Measurements from ENCODE around the gene ZNF217.
"Not testable (repeated sequence)": the region's sequence is repeated elsewhere in the genome, so short reads cannot be mapped to it uniquely, and the experiment has no call there.

The ZNF217 gene

GRCh38 chr20:53593466-53594007 lies at the start of gene ZNF217:
ZNF217 (minus strand) TSS chr20:53593839; CDS start chr20:53582826, 11,013 bp downstream.
- not testable (repeated sequence) for DNase-seq

- DNase-seq, result no peak
These were observed 49.6 kb upstream of the ZNF217 start for GRCh38 chr20:53643031-53643832.

GRCh38 chr20:53642196-53643030 lies 48.8 kb upstream of the ZNF217 start:
- no peak for DNase-seq

- no peak for DNase-seq
These were observed 46.2 kb upstream of the ZNF217 start for GRCh38 chr20:53639647-53640440.

GRCh38 chr20:53639128-53639527 lies 45.5 kb upstream of the ZNF217 start:
- no peak for DNase-seq

- not testable (repeated sequence) for DNase-seq
These were observed 43.7 kb upstream of the ZNF217 start for GRCh38 chr20:53637310-53637709.

- DNase-seq, result no peak
These were observed 43.0 kb upstream of the ZNF217 start for GRCh38 chr20:53636540-53637097.

- no peak for DNase-seq
These were observed 41.6 kb upstream of the ZNF217 start for GRCh38 chr20:53635221-53635620.

GRCh38 chr20:53631909-53632662 lies 38.4 kb upstream of the ZNF217 start:
- DNase-seq, result no peak

- DNase-seq, result no peak
These were observed 35.8 kb upstream of the ZNF217 start for GRCh38 chr20:53629436-53629835.

- not testable (repeated sequence) for DNase-seq
These were observed 35.1 kb upstream of the ZNF217 start for GRCh38 chr20:53628758-53629157.

GRCh38 chr20:53628076-53628475 lies 34.4 kb upstream of the ZNF217 start:
- DNase-seq, result no peak

GRCh38 chr20:53627001-53627400 lies 33.4 kb upstream of the ZNF217 start:
- not testable (repeated sequence) for DNase-seq

- no peak for DNase-seq
These were observed 32.9 kb upstream of the ZNF217 start for GRCh38 chr20:53626584-53626983.

GRCh38 chr20:53625311-53626129 lies 31.9 kb upstream of the ZNF217 start:
- DNase-seq, result no peak

GRCh38 chr20:53624927-53625250 lies 31.2 kb upstream of the ZNF217 start:
- not testable (repeated sequence) for DNase-seq

- DNase-seq, result no peak
These were observed 30.0 kb upstream of the ZNF217 start for GRCh38 chr20:53623454-53624211.

- no peak for DNase-seq
These were observed 29.5 kb upstream of the ZNF217 start for GRCh38 chr20:53623134-53623453.

- no peak for DNase-seq
These were observed 28.9 kb upstream of the ZNF217 start for GRCh38 chr20:53622247-53623133.

Measured in COR-L47 (cell line).